AG09309 (cell line): ENCODE results near the gene STPG3.

Experiments
- DNase-seq: peaks from one replicate; pipeline ENCODE4 v3.0.0-alpha.2; 2010; ENCODE audit warnings: low read depth
- H3K4me3 ChIP-seq: 2 replicates; pipeline ENCODE4 v1.5.1; 2011; ENCODE audit warnings: mild to moderate bottlenecking, low read depth, low read length, moderate library complexity; ENCODE audit not compliant: control insufficient read depth
- TF ChIP-seq, protein P1 (sequence below): IDR thresholded peaks from 2 replicates; pipeline ENCODE4 v1.5.1; 2011; ENCODE audit warnings: mild to moderate bottlenecking, low read depth, low read length, inconsistent platforms; ENCODE audit not compliant: insufficient read depth, control insufficient read depth; ENCODE audit errors: missing control alignments

STPG3 gene

GRCh38 chr9:137275588-137276472, 24.7 kb downstream of the STPG3 start:
- TF ChIP-seq, protein P1, sequence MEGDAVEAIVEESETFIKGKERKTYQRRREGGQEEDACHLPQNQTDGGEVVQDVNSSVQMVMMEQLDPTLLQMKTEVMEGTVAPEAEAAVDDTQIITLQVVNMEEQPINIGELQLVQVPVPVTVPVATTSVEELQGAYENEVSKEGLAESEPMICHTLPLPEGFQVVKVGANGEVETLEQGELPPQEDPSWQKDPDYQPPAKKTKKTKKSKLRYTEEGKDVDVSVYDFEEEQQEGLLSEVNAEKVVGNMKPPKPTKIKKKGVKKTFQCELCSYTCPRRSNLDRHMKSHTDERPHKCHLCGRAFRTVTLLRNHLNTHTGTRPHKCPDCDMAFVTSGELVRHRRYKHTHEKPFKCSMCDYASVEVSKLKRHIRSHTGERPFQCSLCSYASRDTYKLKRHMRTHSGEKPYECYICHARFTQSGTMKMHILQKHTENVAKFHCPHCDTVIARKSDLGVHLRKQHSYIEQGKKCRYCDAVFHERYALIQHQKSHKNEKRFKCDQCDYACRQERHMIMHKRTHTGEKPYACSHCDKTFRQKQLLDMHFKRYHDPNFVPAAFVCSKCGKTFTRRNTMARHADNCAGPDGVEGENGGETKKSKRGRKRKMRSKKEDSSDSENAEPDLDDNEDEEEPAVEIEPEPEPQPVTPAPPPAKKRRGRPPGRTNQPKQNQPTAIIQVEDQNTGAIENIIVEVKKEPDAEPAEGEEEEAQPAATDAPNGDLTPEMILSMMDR, result no peak
- DNase-seq, result no peak
- no peak overlapping the region for H3K4me3 ChIP-seq

GRCh38 chr9:137276473-137277328, 25.6 kb downstream of the STPG3 start:
- H3K4me3 ChIP-seq, result peak overlapping the region; percentile 87
- no peak for DNase-seq

GRCh38 chr9:137277329-137278041, 26.4 kb downstream of the STPG3 start, which contains the start of gene TOR4A:
TOR4A (plus strand) TSS chr9:137277726; CDS start chr9:137278690, 964 bp downstream.
- H3K4me3 ChIP-seq, result peak within 1 kb of the TSS; percentile 87
- no peak for DNase-seq
- TF ChIP-seq, protein P1, result peak; percentile 39

More at GRCh38 chr9:137276473-137277328, 25.6 kb downstream of the STPG3 start:
- TF ChIP-seq, protein P1, result no peak

GRCh38 chr9:137278061-137278701, 27.1 kb downstream of the STPG3 start:
- H3K4me3 ChIP-seq, result peak overlapping the region; percentile 87
- TF ChIP-seq, protein P1, result no peak
- no peak for DNase-seq

GRCh38 chr9:137278721-137279711, 27.9 kb downstream of the STPG3 start:
- DNase-seq, result no peak
- peak overlapping the region; percentile 87 for H3K4me3 ChIP-seq
- TF ChIP-seq, protein P1, result no peak
